ENCODE results near the gene AHNAK2.

- TF ChIP-seq CTCF (IDR thresholded peaks at IDR 0.05; ENCODE audit: low read length): no peak
- TF ChIP-seq EZH2 (IDR thresholded peaks at IDR 0.05; ENCODE audit: borderline replicate concordance, low read length): no peak
These were observed 35.6 kb downstream of the AHNAK2 start for GRCh38 chr14:104942586-104942985.
